Measurements from ENCODE around the gene FREM3.

FREM3 gene

DNA sequence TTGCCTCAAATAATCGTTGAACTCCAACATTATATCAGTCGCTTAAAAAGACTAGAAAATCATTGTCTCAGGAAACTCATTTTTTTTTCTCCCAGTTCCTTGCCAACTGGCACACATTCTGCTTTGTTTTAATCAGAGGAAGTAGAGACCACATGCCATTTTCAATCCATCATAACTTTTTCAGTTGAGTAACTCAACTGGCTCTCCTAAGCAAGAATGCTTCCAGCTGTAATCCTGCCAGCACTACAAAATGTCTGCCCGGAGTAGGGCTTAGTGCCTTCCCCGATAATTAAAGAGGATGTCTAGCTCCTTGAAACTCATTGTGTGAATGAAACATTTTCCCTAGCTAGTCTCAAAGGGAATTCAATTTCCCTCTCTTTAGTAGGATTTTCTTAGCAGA is 33.0 kb downstream of the FREM3 start:
- no peak for DNase-seq (ENCODE audit: low spot score)

DNA sequence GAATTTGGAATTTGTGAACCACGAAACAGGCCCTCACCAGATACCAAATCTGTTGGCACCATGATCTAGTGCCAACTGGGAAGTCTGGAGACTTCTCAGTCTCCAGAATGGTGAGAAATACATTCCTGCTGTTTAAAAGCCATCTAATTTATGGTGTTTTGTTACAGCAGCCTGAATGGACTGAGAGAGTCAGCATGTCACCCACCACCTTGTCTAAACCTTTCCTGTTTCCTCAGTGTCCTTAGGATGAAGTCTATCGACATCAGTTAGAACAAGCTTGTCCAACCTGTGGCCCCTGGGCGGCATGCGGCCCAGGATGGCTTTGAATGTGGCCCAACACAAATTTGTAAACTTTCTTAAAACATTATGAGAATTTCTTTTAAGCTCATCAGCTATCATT is 42.1 kb downstream of the FREM3 start:
- DNase-seq (ENCODE audit: low spot score): no peak

DNA sequence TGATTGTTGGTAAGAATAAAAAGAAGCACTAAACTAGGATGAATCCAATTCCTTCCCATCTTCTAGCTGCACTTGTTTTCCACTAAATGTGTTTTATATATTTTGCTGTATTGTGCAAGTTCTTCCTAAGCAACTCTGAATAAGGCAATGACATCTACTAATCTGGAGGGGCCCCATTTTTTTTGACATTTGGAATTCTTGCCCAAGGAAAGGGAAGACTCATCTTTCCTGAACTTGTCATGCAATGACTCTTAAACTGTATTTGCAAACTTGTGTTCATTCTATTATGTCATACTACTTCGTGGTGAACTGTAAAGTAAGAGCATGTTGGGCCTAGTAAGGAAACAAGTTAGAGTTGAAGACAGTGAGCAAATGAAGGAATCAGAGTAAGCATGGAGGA is 45.9 kb downstream of the FREM3 start:
- DNase-seq (ENCODE audit: low spot score): no peak

DNA sequence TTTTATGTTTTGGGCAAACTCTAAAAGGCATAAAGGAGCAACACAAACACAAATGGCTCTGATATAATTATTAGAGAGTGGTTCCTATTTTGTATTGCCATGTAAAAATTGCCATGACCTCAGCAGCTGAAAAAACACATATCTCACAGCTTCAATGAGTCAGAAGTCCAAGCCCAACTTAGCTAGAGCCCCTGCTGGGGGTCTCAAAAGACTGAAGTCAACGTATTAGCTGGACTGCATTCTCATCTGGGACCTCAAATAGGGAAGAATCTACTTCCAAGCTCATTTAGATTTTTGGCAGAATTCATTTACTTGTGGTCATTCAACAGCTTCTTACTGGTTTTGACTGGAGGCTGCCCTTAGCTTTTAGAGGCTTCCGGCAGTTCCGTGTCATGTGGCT is 47.4 kb downstream of the FREM3 start:
- no peak for DNase-seq (ENCODE audit: low spot score)

DNA sequence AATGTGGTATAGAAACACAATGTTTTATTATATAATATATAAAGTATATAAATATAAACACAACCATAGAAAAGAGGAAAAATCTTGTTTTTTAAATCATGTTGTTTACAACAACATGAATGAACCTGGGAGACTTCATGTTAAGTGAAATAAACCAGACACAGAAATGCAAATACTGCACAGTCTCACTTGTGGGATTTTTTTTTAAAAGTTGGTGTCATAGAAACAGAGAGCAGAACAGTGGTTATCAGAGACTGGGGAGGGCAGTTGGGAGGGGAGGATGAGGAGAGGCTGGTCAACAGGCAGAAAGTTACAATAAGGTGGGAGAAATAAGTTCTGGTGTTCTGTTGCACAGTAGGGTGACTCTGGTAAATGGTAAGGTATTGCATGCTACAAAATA is 57.1 kb downstream of the FREM3 start:
- no peak for DNase-seq (ENCODE audit: low spot score)

DNA sequence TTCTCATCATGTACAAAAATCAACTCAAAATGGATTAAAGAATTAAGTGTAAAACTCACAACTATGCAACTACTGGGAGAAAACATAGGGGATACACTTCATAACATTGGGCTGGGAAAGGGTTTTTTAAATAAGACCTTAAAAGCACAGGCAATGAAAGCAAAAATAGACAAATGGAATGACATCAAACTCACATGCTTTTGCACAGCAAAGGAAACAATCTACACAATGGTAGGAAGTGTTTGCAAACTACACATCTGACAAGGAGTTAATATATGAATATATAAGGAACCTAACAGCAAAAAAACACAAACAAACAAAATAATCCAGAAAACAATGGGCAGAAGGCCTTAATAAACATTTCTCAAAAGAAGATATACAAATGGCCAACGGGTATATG is 57.9 kb downstream of the FREM3 start:
- DNase-seq (ENCODE audit: low spot score): no peak

DNA sequence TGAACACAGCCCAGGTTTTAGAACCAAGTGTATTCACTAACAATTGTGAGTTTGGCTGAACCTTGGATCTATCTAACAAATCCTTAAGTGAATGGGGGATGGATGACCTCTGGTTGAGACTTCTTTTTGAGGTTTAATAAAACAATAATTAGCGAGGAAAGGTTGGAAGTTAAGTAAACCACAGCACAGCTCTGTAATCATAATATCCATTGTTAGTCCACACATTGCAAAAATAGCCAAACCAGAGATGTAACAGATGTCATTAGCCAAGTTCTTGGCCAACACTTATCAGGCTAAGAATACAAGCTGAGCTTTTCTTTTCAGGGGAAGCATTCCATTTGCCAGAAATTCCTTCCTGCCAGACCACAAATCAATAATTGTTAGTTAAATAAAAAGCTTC is 59.1 kb downstream of the FREM3 start:
- no peak for DNase-seq (ENCODE audit: low spot score)

DNA sequence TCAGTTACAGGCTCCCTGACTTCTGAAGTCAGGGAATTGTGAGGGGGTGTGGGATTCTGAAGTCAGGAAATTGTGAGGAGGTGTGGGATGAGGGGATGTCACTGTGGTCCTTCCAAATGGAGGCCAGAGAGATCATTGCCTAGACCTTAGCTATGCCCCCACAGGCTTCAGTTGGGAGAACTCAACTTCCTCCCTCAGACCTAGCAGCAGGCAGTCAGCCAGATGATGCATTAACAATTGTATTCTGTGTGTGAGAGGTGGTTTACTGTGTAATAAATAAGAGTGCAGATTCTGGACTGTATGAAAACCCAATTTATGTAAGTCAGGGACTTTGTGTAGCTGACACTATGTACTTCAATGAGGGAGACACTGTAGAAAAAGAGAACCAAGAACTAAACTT is 65.7 kb downstream of the FREM3 start:
- no peak for DNase-seq (ENCODE audit: low spot score)

DNA sequence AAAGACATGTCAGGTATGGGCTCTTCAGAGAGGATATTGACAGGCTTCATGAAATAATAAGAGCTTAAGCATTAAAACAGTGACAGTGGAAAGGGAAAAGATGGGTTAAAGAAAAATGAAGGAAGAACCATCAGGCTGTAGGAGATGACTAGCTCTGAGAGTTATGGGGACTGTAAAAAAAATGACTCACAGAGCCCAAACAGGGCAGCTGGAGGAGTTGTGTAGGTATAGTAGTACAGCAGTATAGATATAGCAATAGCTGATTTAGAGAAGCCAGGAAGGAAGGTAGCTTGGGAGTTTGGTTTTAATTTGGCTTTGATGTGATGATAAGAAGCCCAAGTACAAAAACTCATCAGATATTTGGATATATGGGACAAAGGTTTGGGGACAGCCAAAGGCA is 66.6 kb downstream of the FREM3 start:
- peak; percentile 12 for DNase-seq (ENCODE audit: low spot score)

DNA sequence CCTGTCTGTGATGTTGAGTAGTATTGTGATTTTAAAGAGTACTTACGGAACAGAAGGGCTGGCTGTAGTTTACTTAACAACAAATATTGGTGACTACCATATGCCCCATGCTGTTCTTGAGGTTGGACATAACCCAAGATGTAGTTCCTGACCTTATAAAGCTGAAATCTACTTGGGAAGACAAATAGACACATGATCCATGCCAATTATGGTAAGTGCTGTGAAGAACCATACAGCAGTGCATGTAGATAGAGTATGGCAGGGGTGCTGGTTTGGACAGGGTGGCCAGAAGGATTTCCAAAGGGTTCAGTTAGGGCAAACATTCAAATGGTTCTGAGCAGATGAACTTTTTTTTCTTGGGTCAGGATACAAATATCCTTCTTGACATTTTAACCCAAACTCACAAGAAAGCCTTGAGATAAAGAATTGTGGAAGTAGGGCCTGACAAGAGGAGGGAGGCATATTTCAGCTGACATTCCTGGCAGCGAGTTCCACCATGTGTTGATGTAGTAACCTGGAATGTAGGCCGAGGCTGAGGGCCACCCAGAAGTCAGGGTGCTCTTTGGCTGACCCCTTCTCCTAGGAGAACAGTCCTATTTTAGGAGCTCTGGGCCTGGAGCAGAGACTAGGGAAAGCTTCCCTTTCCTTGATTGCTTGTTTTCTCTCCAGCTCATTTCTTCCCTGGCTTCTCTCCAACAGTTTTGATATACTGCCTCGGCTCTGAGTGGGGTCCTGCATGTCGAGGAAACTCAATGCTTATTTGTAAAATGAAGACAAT is 74.2 kb downstream of the FREM3 start:
- DNase-seq (ENCODE audit: low spot score): no peak

DNA sequence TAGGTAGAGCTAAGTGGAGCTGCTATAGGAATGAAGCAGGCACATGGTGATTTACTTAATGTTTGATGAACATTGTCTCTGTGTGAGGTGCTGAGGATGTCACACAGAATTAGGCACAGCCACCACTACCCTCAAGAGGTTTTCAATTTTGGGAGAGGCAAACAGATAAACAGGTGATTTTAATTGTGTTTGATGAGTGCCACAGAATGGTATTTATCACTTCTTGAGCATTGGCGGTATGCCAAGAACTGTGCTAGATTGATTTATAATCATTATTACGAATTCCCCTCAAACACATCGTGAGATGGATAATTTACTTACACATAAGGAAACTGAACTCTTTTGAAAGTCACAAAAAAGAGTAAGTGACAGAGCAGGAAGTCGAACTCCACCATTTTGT is 74.8 kb downstream of the FREM3 start:
- no peak for DNase-seq (ENCODE audit: low spot score)

DNA sequence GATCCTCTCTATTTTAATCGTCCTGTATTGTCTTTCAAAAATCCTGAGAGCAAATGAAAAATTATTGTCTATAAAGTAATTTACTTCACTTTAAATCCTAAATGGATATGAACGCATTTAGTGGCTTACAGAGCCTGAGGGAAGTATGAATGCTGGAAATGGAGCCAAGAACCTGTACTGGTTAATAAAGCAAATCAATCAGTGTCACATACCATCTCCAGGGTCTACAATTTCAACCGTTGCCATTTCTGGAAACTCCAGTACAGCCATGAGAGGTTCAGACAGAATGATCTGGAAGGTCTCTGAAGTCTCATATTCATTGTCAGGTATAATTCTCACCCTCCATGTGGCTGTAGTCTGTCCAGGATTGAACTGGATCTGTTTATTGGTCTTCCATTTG is 76.6 kb downstream of the FREM3 start:
- no peak for DNase-seq (ENCODE audit: low spot score)

DNA sequence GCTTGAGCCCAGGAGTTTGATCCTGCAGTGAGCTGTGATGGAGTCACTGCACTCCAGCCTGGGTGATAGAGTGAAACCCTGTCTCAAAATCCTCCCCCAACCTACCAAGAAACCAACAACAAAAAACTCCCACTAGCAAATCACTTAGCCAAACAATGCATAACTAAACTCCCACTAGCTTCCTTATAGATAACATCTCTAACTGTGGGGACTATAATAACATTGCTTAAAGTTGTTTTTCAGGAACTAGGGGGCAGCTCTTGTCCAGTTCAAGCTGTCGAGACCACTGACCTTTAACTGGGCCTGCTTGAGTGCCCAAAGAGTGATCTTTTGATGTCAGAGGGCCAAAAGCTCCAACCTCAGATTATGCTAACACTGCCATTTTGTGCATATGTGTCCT is 81.7 kb downstream of the FREM3 start:
- no peak for DNase-seq (ENCODE audit: low spot score)

DNA sequence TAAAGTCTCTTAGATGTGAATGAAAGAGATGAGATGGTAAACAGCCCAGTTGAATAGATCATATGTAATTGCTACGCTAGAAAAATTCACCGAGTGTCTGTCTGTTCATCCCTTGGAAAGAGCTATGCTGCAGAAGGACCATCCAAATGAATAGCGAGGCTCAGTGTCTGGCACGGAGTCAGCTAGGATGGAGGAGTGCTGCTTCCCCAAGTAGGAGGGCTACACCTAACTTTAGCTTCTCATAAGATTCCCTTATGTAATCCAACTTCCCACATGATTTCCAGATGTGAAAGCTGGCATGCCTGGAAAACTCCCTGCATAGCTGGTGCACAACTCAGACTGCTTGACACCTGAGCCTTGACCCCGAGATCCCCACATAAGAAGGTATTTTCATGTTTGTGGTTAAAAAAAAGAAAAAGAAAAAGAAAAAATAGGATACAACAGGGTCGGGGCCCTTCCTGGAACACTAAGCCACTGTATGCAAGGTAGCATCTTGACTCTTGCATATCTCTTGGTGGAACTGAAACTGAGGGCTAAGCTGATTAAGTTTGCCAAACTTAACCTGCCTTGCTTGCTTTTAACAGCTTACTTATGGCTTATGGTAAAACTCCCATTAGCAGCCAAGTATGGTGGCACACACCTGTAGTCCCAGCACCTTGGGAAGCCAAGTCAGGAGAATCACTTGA is 82.3 kb downstream of the FREM3 start:
- no peak for DNase-seq (ENCODE audit: low spot score)

DNA sequence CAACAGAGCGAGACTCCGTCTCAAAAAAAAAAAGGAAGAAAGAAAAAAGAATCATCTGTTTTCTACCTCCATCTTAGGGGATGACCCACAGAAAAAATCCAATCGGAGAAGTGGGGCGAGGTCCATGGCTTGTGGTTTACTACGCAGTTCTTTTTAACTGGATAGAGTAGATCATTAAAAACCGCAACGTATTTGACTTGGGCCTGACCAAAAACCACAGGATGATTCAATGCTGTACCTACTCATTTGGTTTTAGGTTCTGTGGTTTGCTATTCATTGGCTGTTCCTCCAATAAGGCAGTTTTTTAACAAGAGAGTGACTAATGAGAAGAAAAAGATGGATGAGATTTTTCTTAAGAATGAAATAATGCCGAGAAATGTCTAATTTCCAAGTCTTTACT is 83.7 kb downstream of the FREM3 start:
- peak; percentile 86 for DNase-seq (ENCODE audit: low spot score)

DNA sequence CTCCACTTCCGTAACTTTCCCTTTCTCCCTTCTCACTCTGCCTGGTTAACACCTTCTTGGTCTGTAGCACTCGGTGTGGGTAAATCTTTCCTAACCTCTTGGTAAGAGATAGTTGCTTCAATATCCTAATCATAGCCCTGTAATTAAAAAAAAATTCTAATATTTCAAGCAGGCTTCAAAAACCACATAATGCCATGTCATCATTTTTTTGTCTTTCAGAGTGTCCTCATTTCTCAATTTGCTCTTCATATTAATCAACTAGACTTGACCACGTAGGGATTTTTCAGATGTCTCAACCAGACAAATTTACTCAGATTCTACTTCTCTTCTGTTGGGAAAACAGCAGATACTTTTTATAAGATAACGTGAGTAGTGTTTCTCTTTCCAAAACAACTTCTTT is 91.0 kb downstream of the FREM3 start:
- no peak for DNase-seq (ENCODE audit: low spot score)

DNA sequence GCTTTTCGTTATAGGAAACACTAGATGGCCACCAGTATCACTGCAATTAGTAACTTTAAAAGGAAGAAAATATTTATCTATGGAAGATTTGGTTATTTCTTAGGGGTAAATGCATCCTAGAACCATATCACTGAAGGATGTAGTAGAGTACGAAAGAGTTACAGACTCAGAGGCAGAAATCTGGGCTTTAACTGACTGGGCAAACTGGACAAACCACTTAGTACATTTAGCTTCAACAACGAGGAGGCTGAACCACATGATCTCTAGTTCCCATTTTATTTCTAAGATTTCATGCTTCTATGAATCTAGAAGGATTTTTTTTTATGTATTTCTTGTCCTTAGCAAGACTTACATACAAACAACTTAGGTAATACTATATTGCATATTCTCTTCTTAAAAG is 94.0 kb downstream of the FREM3 start:
- no peak for DNase-seq (ENCODE audit: low spot score)

DNA sequence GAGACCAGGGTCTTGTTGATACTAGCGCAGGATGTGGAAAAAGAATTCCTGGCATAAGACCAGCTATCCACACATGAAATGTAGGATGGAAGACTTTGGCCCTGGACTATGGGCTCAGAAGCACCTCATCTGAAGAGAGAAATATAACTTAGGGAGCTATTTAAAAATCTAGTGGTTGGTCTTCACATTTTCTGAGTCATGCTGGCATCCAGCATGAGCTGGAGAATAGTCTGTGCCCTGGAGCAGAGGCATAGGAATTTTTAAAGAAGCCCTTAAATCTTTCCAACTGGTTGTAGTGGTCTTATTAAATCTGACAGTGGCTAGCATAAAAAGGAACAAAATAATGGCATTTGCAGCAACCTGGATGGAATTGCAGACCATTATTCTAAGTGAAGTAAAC is 100.6 kb downstream of the FREM3 start:
- no peak for DNase-seq (ENCODE audit: low spot score)

DNA sequence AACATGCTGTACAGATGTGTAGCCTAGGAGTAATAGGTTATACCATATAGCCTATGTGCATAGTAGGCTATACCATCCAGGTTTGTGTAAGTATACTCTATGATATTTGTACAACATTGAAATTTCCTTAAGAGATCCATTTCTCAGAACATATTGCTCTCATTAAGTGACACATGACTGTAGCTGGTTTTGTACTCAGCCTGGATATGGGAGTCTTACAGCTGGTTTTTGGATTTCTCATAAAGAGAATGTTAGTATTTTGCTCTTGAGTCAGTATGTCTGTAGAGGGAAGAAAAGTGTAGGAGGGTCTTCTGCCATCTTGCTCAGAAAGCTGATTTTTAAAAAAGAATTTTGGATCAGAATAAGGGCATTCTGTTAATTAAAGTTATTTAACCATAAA is 101.7 kb downstream of the FREM3 start:
- DNase-seq (ENCODE audit: low spot score): no peak

DNA sequence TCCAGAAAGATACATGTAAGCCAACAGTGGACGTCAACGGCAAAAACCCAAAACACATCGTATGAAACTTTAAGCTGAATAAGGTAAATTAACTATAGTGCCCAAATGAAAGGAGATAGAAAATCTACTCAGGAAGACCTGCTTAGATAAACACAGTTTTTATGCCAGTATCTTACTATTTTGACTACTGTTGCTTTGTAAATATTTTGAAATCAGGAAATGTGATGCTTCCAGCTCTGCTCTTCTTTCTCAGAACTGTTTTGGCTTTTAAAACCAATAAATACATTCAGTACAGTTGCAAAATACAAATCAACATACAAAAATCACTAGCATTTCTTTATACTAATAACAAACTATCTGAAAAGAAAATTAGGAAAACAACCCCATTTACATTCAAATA is 103.2 kb downstream of the FREM3 start:
- DNase-seq (ENCODE audit: low spot score): no peak

DNA sequence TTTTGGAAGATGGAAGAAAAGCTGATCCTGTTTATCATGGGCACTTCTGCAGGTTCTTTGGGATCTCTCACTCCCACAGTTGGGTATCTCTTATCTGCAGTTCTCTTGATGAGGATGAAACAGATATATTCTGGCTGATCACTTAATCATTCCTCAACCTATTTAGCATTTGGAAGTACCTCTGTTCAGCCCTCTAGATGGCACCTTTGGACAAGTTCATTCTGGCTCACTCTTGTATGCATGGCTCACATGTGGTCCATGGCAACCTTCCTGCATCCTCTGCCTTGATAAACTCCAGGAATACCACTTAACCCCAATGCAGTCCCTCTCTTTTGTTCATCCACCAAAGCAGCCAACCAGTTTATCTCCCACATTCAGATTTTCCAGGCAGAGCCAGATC is 112.8 kb downstream of the FREM3 start:
- DNase-seq (ENCODE audit: low spot score): peak; percentile 61

DNA sequence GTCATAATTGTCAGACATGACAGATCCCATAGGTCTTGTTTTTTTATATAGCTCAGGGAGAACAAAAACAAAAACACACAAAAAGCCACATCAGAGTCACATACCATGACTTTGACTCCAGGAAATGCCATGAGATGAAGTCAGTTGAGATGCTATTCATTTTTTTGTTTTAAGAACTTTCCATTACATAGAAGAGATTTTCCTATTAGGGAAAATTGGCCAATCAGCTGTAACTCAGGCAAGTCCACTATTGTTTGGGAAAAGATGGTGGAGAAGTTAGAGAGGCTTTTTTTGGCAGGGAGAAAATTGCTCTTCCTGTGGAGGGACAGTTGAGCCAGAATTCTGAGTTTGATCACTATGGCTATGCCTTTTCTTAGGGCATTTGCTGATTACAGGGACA is 114.4 kb downstream of the FREM3 start:
- DNase-seq (ENCODE audit: low spot score): no peak

DNA sequence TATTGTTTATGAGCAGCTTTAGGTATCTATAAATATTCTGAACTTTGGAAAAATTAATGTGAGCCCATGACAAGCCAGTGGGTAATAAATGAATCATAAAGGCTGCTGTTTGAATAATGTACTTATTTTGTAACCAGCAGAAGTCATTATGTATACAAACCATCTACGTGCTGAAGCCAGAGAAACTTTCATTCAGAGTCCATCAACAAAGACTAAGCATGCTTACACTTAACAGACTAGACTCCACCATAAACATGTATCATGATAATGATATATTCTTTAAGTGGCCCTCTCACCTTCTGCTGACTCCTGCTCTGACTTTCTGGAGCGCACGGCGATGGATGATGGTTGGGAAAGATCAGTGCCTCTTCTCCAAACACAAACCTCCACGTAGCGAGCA is 114.9 kb downstream of the FREM3 start:
- no peak for DNase-seq (ENCODE audit: low spot score)

DNA sequence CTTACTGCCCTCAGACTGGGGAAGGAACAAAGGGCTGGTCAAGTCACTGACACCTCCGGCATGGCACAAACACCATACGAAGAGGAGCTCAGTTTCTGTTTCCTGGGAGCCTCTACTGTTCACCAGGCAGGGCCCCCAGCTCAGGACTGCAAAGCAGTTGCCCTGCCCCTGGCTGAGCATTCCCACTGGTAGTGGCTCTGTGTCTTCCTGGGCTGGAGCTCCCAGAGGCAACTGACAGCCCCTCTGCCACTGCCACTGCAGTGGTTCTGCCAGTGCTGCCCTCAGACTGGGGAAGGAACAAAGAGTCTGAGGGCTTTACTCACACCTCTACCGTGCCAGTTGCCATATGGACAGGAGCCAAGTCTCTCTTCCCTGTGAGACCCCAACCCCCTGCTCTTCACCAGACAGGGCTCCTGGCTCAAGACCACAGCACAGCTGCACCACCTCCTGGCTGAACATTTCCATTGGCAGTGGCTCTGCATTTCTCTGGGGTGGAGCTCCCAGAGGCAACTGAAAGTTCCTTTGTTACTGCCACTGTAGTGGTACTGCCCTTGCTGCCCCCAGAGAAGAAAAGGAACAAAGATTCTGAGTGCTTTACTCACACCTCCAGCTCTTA is 119.0 kb downstream of the FREM3 start:
- DNase-seq (ENCODE audit: low spot score): no peak
